A549 (cell line): ENCODE results near the gene LINC01488.

Source experiments
- CHD4 ChIP-seq: fragments of 200-600 bp; sonication (generic); IDR thresholded peaks from 2 replicates; pipeline ENCODE4 v1.6.1; 2016; ENCODE audit warnings: antibody characterized with exemption, mild to moderate bottlenecking, borderline replicate concordance
- EP300 ChIP-seq, 2 experiments: fragments of >200 bp; sonication (Bioruptor Twin); formaldehyde crosslinking; IDR thresholded peaks; 2 replicates in 1 of 2; 3 replicates in 1 of 2; pipeline ENCODE4 v1.6.1; 2016 to 2017
- NFE2L2 ChIP-seq: fragments of 150-350 bp; conservative IDR thresholded peaks from 2 replicates; pipeline ENCODE4 v1.6.1; 2014; ENCODE audit warnings: low read length
- POLR2A ChIP-seq: IDR thresholded peaks from 2 replicates; pipeline ENCODE4 v1.6.1; 2012; ENCODE audit warnings: mild to moderate bottlenecking, low read length
- RFX5 ChIP-seq: fragments of 450-650 bp; IDR thresholded peaks from 2 replicates; pipeline ENCODE4 v1.7.1; 2014; ENCODE audit warnings: antibody characterized with exemption, mild to moderate bottlenecking, moderate library complexity
- RNF2 ChIP-seq: fragments of 200-600 bp; sonication (generic); IDR thresholded peaks from 2 replicates; pipeline ENCODE4 v1.6.1; 2016; ENCODE audit warnings: low read depth, mild to moderate bottlenecking, antibody characterized with exemption, moderate library complexity, borderline replicate concordance
- SMC3 ChIP-seq: fragments of >200 bp; sonication (Bioruptor Twin); formaldehyde crosslinking; IDR thresholded peaks from 3 replicates; pipeline ENCODE4 v1.6.1; 2018; ENCODE audit warnings: inconsistent platforms
- TP53 ChIP-seq: fragments of 250-450 bp; sonication (Bioruptor Pico); IDR thresholded peaks from 2 replicates; pipeline ENCODE4 v1.5.0; 2021; ENCODE audit warnings: mild to moderate bottlenecking, moderate library complexity
- ZSCAN20 ChIP-seq: fragments of 250-450 bp; sonication (Bioruptor Pico); IDR thresholded peaks from 2 replicates; pipeline ENCODE4 v1.8.0; 2022; ENCODE audit warnings: mild to moderate bottlenecking, moderate library complexity
- TF ChIP-seq, protein P1 (sequence below): fragments of >200 bp; sonication (Bioruptor Twin); formaldehyde crosslinking; IDR thresholded peaks from 3 replicates; pipeline ENCODE4 v1.5.1; 2016
- TF ChIP-seq, protein P2 (sequence below): fragments of 200-600 bp; sonication (generic); IDR thresholded peaks from 2 replicates; pipeline ENCODE4 v1.6.1; 2016; ENCODE audit warnings: antibody characterized with exemption, mild to moderate bottlenecking, moderate library complexity

DNA sequence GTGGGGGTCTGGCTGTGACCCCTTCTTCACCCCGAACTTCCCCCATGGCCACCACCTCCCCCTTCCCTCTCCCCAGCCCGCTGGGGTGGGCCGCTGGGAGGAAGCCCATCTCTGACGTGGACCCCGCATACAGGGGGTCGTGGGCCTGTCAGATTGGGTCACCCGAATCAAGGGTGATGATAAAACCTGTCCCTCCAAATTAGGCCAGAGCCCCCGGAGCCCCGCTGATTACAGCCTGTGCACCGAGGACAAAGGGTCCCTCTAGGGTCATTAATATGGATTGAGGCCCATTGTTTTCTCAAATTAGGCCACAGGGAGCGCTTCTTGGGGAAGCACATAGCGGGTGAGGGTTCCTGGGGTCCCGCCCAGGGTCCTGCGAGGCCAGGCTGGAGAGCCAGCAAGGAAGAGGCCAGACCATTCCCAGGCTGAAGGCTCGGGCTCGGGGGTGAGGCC, 4.9 kb upstream of the LINC01488 start:
- TF ChIP-seq, protein P1, sequence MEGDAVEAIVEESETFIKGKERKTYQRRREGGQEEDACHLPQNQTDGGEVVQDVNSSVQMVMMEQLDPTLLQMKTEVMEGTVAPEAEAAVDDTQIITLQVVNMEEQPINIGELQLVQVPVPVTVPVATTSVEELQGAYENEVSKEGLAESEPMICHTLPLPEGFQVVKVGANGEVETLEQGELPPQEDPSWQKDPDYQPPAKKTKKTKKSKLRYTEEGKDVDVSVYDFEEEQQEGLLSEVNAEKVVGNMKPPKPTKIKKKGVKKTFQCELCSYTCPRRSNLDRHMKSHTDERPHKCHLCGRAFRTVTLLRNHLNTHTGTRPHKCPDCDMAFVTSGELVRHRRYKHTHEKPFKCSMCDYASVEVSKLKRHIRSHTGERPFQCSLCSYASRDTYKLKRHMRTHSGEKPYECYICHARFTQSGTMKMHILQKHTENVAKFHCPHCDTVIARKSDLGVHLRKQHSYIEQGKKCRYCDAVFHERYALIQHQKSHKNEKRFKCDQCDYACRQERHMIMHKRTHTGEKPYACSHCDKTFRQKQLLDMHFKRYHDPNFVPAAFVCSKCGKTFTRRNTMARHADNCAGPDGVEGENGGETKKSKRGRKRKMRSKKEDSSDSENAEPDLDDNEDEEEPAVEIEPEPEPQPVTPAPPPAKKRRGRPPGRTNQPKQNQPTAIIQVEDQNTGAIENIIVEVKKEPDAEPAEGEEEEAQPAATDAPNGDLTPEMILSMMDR, result no peak
- no peak for TF ChIP-seq POLR2A
- TF ChIP-seq, protein P2, sequence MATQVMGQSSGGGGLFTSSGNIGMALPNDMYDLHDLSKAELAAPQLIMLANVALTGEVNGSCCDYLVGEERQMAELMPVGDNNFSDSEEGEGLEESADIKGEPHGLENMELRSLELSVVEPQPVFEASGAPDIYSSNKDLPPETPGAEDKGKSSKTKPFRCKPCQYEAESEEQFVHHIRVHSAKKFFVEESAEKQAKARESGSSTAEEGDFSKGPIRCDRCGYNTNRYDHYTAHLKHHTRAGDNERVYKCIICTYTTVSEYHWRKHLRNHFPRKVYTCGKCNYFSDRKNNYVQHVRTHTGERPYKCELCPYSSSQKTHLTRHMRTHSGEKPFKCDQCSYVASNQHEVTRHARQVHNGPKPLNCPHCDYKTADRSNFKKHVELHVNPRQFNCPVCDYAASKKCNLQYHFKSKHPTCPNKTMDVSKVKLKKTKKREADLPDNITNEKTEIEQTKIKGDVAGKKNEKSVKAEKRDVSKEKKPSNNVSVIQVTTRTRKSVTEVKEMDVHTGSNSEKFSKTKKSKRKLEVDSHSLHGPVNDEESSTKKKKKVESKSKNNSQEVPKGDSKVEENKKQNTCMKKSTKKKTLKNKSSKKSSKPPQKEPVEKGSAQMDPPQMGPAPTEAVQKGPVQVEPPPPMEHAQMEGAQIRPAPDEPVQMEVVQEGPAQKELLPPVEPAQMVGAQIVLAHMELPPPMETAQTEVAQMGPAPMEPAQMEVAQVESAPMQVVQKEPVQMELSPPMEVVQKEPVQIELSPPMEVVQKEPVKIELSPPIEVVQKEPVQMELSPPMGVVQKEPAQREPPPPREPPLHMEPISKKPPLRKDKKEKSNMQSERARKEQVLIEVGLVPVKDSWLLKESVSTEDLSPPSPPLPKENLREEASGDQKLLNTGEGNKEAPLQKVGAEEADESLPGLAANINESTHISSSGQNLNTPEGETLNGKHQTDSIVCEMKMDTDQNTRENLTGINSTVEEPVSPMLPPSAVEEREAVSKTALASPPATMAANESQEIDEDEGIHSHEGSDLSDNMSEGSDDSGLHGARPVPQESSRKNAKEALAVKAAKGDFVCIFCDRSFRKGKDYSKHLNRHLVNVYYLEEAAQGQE, result no peak
- TF ChIP-seq ZSCAN20 (CRISPR knock-in tag), result no peak
- no peak for TF ChIP-seq RFX5
- TF ChIP-seq NFE2L2, result no peak
- no peak for TF ChIP-seq EP300 (IDR thresholded peaks at IDR 0.05)
- TF ChIP-seq TP53 (CRISPR knock-in tag), result no peak
- TF ChIP-seq SMC3, result no peak
- no peak for TF ChIP-seq CHD4
- no peak for TF ChIP-seq RNF2
